GM21447 (cell line): Measurements from ENCODE around the gene IMPA2.
"Not testable (repeated sequence)": the region's sequence is repeated elsewhere in the genome, so short reads cannot be mapped to it uniquely, and the experiment has no call there.

Experiments used
- ATAC-seq: cut with Tn5 transposase; IDR thresholded peaks from one replicate; pipeline ENCODE4 v1.9.1; 2021; ENCODE audit not compliant: unreplicated experiment

Gene IMPA2

GRCh38 chr18:11981192-11981542 lies at the start of gene IMPA2:
IMPA2 (plus strand) TSS chr18:11981507; CDS start chr18:11981670, 163 bp downstream.
- ATAC-seq, result peak; percentile 33

DNA sequence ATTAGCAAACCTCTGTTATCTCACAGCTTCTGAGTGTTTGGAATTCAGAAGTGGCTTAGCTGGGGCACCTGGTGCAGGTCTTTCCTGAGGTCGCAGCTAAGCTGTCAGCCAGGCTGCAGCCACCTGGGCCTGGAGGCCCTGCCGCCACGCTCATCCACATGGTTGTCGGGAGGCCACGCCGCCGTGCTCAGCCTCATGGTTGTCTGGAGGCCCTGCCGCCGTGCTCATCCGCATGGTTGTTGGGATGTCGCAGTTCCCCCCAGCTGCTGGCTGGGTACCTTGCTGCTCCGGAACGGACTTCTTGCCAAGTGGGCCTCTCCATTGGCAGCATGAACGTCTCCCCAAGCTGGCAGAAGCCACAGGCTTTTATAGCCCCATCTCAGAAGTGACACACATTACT lies 48.9 kb upstream of the IMPA2 start:
- no peak for ATAC-seq

DNA sequence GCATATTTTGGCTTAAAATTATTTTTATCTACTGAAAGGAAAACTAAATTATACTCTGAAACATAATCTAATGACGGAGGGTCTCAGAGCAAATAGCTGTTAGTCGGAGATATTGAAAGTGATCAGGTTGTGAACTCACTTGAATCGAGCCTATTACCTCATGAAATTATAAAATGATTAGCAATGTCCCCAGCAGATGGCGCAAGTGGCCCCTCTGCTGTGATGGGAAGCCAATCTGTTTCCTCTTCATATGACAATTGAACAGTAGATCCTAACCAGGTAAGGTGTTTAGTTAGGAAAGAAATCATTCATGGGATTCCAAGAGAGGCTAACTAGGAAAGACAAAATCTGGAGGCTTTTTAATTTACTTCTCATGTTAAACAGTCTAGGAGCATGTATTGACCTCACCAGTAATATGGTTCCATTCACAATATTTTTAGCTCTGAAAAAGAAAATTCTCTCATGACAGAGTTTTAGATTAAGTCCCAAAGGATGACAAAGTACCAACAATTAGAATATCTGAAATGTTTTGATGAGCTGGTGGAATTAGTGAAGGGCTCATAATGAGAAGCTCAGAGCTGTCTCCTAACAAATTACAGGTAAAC lies 43.3 kb upstream of the IMPA2 start:
- ATAC-seq, result no peak

- ATAC-seq, result no peak
These were observed 40.4 kb upstream of the IMPA2 start for GRCh38 chr18:11940956-11941355.

DNA sequence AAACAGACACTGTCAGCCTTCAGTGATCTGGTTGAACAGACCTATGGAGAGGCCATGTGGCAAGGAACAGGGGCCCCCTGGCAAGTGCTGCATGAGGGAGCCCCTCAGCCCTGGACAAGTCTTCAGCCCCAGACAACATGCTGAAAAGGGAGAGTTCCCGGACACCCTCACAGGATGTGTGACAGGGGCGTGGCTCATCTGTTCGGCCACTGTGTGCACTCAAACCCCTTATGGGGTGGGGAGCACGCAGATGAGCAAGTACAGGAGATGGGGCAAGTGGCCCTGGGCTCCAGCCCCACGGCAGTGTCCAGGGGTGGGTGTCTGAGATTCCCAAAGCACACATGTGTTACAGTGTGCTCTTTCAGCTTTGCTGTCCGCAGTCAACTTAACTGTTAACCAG lies 37.8 kb upstream of the IMPA2 start:
- no peak for ATAC-seq

GRCh38 chr18:11944252-11944651 lies 37.1 kb upstream of the IMPA2 start:
- ATAC-seq, result no peak

- ATAC-seq, result no peak
These were observed 36.5 kb upstream of the IMPA2 start for GRCh38 chr18:11944786-11945185.

DNA sequence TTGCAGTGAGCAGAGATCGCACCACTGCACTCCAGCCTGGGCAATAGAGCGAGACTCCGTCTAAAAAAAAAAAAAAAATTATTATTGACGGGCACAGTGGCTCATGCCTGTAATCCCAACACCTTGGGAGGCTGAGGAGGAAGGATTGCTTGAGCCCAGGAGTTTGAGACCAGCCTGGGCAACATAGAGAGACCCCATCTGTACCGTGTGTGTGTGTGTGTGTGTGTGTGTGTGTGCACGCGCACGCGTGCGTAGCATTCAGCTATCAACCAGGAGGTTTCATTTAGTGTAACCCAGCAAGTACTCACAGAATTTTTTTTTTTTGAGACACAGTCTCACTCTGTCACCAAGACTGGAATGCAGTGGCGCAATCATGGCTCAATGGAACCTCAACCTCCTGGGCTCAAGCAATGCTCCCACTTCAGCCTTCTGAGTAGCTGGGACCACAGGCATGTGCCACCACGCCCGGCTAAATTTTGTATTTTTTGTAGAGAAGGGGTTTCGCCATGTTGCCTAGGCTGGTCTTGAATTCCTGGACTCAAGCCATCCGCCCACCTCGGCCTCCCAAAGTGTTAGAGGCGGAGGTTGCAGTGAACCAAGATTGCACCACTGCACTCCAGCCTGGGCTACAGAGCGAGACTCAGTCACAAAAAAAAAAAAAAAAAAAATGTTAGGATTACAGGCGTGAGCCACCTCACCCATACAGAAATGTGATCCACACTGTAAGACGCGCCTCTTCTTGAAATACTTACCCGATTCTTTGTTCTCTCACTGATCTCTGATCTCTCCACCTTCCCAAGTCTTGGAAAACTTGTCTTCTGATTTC lies 35.3 kb upstream of the IMPA2 start:
- ATAC-seq, result not testable (repeated sequence)

DNA sequence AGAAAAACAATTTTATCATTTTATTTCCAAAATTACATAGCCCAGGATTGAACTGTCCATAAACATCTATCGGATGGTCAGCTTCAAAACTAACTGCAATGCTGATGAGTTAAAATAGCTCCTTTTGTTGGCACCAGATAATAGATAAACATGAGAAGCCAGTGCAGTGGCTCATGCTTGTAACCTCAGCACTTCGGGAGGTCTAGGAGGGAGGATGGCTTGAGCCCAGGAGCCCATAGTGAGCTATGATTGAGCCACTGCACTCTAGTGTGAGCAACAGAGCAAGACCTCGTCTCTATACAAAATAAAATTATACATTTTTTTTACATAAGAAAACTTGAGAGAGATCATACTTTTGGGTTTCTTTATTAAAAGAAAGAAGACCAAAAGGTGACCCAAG lies 34.6 kb upstream of the IMPA2 start:
- ATAC-seq, result peak; percentile 18

GRCh38 chr18:11947214-11948191 lies 33.8 kb upstream of the IMPA2 start:
- ATAC-seq, result peak; percentile 84

DNA sequence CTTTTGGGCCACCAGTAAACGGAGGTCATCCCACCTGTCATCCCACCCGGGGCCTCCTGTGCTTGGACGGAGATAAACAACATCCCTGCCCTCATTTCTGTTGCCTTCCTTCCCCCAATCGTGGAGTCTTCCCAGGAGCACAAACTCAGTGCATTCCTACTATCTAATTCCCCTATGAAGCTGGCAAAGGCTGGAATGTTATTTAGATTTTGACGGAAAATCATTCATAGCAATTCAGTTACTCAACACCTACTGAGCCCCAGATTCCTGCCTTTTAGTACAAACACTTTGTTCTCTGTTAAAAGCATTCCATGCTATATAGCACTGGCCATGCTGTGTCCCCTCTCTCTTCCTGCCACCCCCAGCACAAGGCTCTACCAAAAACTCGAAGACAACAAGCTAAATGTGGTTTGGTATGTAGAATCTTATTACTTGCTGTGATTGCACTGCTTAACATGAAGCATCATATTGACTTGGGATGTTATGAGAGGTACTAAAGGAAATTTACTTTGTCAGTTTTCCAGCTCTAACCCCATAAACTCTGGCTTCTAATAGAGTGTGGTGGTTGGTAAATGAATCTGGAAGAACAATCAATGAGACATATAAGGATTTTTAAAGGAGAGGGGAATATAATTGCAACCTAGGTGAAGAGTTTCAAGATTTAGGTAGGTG lies 32.3 kb upstream of the IMPA2 start:
- no peak for ATAC-seq

GRCh38 chr18:11950824-11951223 lies 30.5 kb upstream of the IMPA2 start:
- ATAC-seq, result no peak

GRCh38 chr18:11951390-11951851 lies 29.9 kb upstream of the IMPA2 start:
- no peak for ATAC-seq

- no peak for ATAC-seq
These were observed 28.2 kb upstream of the IMPA2 start for GRCh38 chr18:11953113-11953512.

GRCh38 chr18:11955239-11956029 lies 25.9 kb upstream of the IMPA2 start:
- no peak for ATAC-seq

- ATAC-seq, result no peak
These were observed 24.7 kb upstream of the IMPA2 start for GRCh38 chr18:11956371-11957308.

- no peak for ATAC-seq
These were observed 23.7 kb upstream of the IMPA2 start for GRCh38 chr18:11957636-11958035.

GRCh38 chr18:11959651-11960050 lies 21.7 kb upstream of the IMPA2 start:
- ATAC-seq, result not testable (repeated sequence)
